Daoy (cell line): ENCODE data around the gene C4orf50. TPM values are rescaled to one million over a fixed set of nuclear protein-coding genes. Genes with fewer than 3 reads are reported as not detected.
"Not testable (repeated sequence)": the region's sequence is repeated elsewhere in the genome, so short reads cannot be mapped to it uniquely, and the experiment has no call there.

ENCODE experiments used
- DNase-seq: peaks from one replicate; pipeline ENCODE4 v3.0.0-alpha.2; 2015; ENCODE audit warnings: low read depth
- total RNA-seq: library from RNA; depleted of rRNA; stranded (reverse); fragments of >200 nt; shearing (Covaris generic); gene quantifications from 2 replicates; pipeline ENCODE4 v1.2.3, GENCODE V29; 2014; rRNA removed

C4orf50 gene
- total RNA-seq, 1 experiment from 2014 or later, result not detected

DNA sequence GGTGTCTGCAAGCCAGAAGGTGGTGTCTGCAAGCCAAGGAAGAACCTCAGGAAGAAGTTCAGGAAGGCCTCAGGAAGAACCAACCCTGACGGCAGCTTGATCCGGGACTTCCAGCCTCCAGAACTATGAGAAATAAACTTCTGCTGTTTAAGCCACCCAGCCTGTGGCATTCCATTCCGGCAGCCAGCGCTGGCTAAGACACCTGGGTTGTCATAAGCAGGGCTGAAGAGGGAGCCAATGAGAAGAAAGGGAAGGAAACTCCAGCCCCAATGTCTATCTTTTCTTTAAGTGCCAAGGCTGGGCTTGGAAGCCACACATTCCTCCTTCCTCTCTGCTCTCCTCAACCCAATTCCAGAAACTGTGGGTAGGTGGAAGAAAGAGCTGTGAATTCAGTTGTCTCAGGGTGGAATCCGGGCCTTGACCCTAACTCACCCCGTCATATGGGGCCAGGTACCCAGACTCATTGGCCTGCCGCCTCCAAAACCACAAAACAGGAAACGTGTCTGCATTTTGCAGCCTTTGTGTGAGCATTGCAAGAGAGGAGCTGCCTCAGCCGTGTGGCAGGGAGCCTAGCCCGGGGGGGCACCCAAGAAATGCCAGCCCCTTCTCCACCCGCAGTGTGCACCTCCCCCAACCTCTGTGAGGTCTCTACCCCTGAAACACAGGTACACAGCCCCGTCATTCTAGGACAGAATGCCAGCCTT lies 152.2 kb downstream of the C4orf50 start:
- DNase-seq, result peak; percentile 43

DNA sequence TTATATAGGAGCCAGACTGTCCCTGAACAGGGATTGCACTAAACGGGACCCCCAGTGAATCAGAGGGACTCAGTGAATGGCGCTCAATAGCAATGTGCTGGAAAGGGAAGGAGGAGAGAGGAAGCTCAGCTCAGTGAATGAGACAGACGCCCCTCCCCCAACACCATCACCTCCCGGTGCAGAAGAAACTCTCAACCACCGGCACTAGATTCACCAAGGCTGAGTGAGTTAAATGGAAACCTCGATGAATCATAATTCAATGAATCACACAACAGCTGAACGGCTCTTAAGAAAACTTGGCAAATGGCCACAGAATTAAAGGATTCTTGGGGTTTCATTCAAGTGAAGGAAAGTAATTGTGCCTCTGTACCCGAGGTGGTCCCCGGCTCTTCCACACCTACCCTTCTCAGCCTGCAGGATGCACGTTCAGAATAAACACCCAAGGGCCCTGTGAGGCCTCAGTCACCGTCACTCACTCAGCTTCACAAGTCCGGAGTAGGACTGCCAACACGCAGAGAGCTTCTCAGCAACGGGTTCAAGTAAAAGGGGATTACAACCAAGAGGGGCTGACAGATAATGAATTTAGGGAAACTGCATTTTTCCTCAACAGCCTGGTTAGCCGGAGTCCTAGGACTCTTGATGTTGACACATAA lies 154.6 kb downstream of the C4orf50 start:
- DNase-seq, result peak; percentile 92

DNA sequence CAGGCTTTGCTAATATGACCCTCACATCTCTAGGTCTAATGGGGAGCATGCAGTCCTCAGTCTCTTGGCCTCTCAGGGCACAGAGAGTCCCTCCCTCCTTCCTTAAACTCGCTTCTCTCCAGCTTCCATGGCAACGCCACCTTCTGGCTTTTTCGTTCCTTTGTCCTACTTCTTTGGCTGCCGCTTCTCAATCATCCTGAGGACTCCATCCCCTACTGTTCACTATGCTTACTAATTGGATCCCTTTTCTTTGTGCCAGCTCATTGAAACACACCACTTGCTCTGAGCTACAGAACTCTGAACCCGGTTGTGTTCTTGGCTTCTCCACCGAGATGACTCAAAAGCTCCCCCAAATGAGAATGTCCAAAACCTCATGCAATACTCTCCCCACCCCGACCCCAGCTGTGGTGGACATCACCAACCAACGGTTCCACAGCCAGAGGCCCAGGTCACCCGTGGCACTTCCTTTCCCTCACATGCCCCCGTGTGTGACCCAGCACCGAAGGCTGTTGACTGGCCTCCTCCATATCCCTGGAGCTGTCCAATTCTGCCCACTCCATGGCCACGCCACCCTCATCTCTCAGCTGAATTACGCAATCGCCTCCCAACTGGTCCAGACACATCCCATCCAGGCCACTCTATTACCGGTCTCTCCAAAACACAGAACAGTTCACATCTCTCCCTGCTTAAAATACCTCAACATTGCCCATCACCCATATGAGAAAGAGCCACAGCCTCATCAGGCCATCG lies 160.0 kb downstream of the C4orf50 start:
- no peak for DNase-seq

DNA sequence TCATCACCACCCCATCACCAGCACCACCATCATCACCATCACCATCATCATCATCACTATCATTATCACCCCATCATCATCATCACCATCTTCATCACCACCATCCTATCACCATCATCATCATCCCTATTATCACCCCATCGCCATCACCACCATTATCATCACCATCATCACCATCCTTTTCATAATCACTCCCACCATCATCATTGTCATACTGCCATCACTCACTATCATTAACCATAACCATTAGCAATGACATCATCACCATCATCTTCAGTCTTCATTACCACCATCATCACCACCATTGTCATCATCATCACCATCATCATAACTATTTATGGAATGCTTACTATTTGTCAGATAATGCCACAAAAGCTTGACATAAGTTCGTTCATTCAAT lies 161.0 kb downstream of the C4orf50 start:
- DNase-seq, result no peak

DNA sequence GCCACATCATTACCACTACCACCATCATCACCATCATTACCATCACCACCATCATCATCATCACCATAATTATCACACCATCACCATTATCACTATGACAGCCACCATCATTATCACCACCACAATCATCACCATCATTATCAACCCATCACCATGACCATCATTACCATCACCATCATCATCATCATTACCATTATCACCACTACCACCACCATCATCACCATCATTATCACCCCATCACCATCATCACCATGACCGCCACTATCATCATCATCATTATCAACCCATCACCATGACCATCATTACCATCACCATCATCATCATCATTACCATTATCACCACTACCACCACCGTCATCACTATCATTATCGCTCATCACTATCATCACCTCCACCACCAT lies 161.9 kb downstream of the C4orf50 start:
- DNase-seq, result not testable (repeated sequence)

DNA sequence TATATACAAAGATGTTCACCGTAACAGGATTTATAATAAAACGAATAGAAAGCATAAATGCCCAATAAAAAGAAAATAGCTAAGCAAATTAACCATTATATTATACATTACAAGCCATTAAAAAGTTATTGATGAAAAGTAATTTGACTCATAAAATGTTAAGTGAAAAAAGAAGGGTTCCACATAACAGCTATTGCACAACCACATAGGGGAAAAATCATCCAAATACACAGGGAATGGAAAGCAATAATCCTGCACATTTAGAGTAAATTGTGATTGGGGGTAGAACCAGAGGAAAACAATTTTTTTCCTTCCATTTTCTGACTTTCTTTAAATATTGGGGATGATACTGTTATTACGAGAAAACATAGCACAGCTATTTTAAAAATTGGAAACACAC lies 163.3 kb downstream of the C4orf50 start:
- DNase-seq, result no peak

DNA sequence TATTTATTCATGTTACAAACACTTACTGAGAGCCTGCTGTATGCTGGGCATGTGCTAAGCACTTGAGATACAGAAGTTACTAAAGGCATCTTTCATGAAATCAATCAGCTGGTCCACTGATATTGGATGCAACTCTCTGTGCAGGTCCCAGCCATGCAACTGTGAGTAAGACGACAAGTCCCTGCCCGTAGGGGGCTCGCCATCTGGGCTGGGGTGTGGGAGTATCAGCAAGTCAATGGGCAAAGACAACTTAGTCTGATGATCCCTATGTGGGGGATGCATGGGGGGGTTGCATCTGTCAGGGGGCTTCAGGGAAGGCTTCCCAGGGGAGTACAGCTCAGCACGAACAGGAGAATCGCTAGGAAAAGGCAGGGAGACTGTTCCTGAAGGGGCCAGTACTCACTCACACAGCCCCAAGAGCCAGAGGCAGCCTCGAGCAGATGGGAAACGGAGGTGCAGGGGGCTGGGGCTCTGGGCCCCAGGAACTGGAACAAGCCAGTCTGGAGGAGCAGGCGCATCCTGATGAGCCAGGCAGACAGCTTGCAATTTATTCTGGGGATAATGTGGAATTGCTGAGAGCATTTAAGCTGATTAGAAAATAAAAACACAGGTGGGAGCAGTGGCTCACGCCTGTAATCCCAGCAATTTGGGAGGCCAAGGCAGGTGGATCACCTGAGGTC lies 165.6 kb downstream of the C4orf50 start:
- no peak for DNase-seq

DNA sequence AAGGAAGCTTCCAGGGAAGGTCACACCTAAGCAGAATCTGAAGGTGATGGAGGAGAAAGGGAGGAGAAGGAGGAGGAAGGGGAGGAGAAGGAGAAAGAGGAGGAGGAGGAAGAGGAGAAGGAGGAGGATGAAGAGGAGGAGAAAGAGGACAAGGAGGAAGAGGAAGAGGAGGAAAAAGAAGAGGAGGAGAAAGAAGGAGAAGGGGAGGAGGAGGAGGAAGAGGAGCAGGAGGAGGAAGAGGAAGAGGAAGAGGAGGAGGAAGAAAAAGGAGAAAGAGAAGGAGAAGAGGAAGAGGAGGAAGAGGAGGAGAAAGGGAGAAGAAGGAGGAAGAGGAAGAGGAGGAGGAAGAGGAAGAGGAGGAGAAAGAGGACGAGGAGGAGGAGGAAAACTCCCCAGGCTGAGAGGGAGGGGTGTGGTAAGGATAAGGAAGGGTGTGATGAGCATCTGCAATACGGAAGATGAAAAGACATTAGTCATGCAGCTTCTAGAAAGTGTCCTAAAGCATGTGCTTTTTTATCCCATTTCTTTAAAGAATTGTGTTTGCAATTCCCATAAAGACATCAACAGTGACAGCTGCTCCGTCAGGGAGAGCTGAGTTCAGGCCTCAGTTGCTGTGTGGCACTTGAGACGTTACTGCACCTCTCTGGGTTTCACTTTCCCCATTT lies 166.5 kb downstream of the C4orf50 start:
- no peak for DNase-seq

Other genes starting within 250 kb of the C4orf50 start
- gene CRMP1, start 125.3 kb downstream of the C4orf50 start, total RNA-seq, result 14.1 and 17.1 TPM in 2 replicates
- 0.40 and 1.3 TPM in 2 replicates for gene JAKMIP1, start 182.1 kb upstream of the C4orf50 start, total RNA-seq